SK-N-SH treated with all-trans-retinoic acid at 6 μM for 48 hours (cell line): ENCODE data around the gene RPS6KC1.

Experiments used
- ATAC-seq: fragments of 200-7000 bp; cut with Tn5 transposase; 3 replicates; pipeline ENCODE4 v1.9.1; 2020; ENCODE audit warnings: mild to moderate bottlenecking, moderate library complexity
- ARNTL ChIP-seq: fragments of 450-650 bp; formaldehyde crosslinking; IDR thresholded peaks from 2 replicates; pipeline ENCODE4 v1.5.0; 2020; ENCODE audit warnings: low read depth, mild to moderate bottlenecking, moderate library complexity, borderline replicate concordance
- BACH2 ChIP-seq: fragments of 250-450 bp; sonication (Bioruptor Pico); IDR thresholded peaks from 2 replicates; pipeline ENCODE4 v1.9.0; 2021; ENCODE audit warnings: mild to moderate bottlenecking, borderline replicate concordance
- CSDC2 ChIP-seq: fragments of 250-450 bp; sonication (Bioruptor Pico); IDR thresholded peaks from 2 replicates; pipeline ENCODE4 v1.5.0; 2020; ENCODE audit warnings: mild to moderate bottlenecking, moderate library complexity
- CSRNP3 ChIP-seq: fragments of 250-450 bp; sonication (Bioruptor Pico); IDR thresholded peaks from 2 replicates; pipeline ENCODE4 v1.5.1; 2021; ENCODE audit warnings: mild to moderate bottlenecking, moderate library complexity
- ESRRG ChIP-seq: fragments of 250-450 bp; sonication (Bioruptor Pico); IDR thresholded peaks from 2 replicates; pipeline ENCODE4 v1.6.1; 2021; ENCODE audit warnings: mild to moderate bottlenecking
- OSR1 ChIP-seq: fragments of 250-450 bp; sonication (Bioruptor Pico); IDR thresholded peaks from 2 replicates; pipeline ENCODE4 v1.8.0; 2022; ENCODE audit warnings: moderate library complexity, mild to moderate bottlenecking, inconsistent platforms
- POU6F1 ChIP-seq: fragments of 250-450 bp; sonication (Bioruptor Pico); IDR thresholded peaks from 2 replicates; pipeline ENCODE4 v1.8.0; 2021; ENCODE audit warnings: low read depth, mild to moderate bottlenecking, moderate library complexity, borderline replicate concordance
- PPARA ChIP-seq: fragments of 250-450 bp; sonication (Bioruptor Pico); IDR thresholded peaks from 2 replicates; pipeline ENCODE4 v1.5.0; 2020; ENCODE audit warnings: mild to moderate bottlenecking, borderline replicate concordance
- RARB ChIP-seq: fragments of 250-450 bp; sonication (Bioruptor Pico); IDR thresholded peaks from 2 replicates; pipeline ENCODE4 v1.8.0; 2021; ENCODE audit warnings: mild to moderate bottlenecking, moderate library complexity
- SNAI2 ChIP-seq: fragments of 250-450 bp; sonication (Bioruptor Pico); IDR thresholded peaks from 2 replicates; pipeline ENCODE4 v1.5.0; 2020; ENCODE audit warnings: mild to moderate bottlenecking, moderate library complexity
- TOX ChIP-seq: fragments of 250-450 bp; sonication (Bioruptor Pico); IDR thresholded peaks from 2 replicates; pipeline ENCODE4 v1.8.0; 2021; ENCODE audit warnings: mild to moderate bottlenecking, moderate library complexity, borderline replicate concordance
- ZC3H10 ChIP-seq: fragments of 250-450 bp; sonication (Bioruptor Pico); IDR thresholded peaks from 2 replicates; pipeline ENCODE4 v1.5.1; 2021; ENCODE audit warnings: mild to moderate bottlenecking, moderate library complexity
- ZFP3 ChIP-seq: fragments of 250-450 bp; sonication (Bioruptor Pico); IDR thresholded peaks from 2 replicates; pipeline ENCODE4 v1.5.0; 2020; ENCODE audit warnings: mild to moderate bottlenecking, moderate library complexity
- ZNF565 ChIP-seq: fragments of 450-650 bp; formaldehyde crosslinking; conservative IDR thresholded peaks from 2 replicates; pipeline ENCODE4 v1.5.0; 2020; ENCODE audit warnings: low read depth, mild to moderate bottlenecking, moderate library complexity
- ZNF70 ChIP-seq: fragments of 450-650 bp; formaldehyde crosslinking; IDR thresholded peaks from 2 replicates; pipeline ENCODE4 v1.5.0; 2020; ENCODE audit warnings: mild to moderate bottlenecking, moderate library complexity
- ZNF8 ChIP-seq: fragments of 450-650 bp; formaldehyde crosslinking; IDR thresholded peaks from 2 replicates; pipeline ENCODE4 v1.5.0; 2020; ENCODE audit warnings: mild to moderate bottlenecking, moderate library complexity
- TF ChIP-seq, protein P1 (sequence below): fragments of 250-450 bp; sonication (Bioruptor Pico); IDR thresholded peaks from 2 replicates; pipeline ENCODE4 v1.5.1; 2020; ENCODE audit warnings: low read depth, mild to moderate bottlenecking, moderate library complexity
- TF ChIP-seq, protein P2 (sequence below): fragments of 250-450 bp; sonication (Bioruptor Pico); IDR thresholded peaks from 2 replicates; pipeline ENCODE4 v1.5.0; 2020; ENCODE audit warnings: mild to moderate bottlenecking, moderate library complexity
- TF ChIP-seq, protein P3 (sequence below): fragments of 250-450 bp; sonication (Bioruptor Pico); IDR thresholded peaks from 2 replicates; pipeline ENCODE4 v1.8.0; 2020; ENCODE audit warnings: mild to moderate bottlenecking, moderate library complexity, borderline replicate concordance

The RPS6KC1 gene

GRCh38 chr1:213082420-213083111 is 31.5 kb downstream of the RPS6KC1 start:
- ATAC-seq, result no peak
- TF ChIP-seq ZFP3 (CRISPR knock-in tag), result no peak
- no peak for TF ChIP-seq ZNF70 (CRISPR knock-in tag)
- TF ChIP-seq, protein P1, sequence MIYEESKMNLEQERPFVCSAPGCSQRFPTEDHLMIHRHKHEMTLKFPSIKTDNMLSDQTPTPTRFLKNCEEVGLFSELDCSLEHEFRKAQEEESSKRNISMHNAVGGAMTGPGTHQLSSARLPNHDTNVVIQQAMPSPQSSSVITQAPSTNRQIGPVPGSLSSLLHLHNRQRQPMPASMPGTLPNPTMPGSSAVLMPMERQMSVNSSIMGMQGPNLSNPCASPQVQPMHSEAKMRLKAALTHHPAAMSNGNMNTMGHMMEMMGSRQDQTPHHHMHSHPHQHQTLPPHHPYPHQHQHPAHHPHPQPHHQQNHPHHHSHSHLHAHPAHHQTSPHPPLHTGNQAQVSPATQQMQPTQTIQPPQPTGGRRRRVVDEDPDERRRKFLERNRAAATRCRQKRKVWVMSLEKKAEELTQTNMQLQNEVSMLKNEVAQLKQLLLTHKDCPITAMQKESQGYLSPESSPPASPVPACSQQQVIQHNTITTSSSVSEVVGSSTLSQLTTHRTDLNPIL (CRISPR knock-in tag), result no peak
- no peak for TF ChIP-seq RARB
- no peak for TF ChIP-seq ARNTL
- TF ChIP-seq PPARA, result no peak
- no peak for TF ChIP-seq OSR1 (CRISPR knock-in tag)
- TF ChIP-seq SNAI2 (CRISPR knock-in tag), result no peak
- TF ChIP-seq TOX (CRISPR knock-in tag), result no peak
- no peak for TF ChIP-seq CSRNP3 (CRISPR knock-in tag)
- TF ChIP-seq ZNF8 (CRISPR knock-in tag), result no peak
- TF ChIP-seq ESRRG (CRISPR knock-in tag), result no peak
- TF ChIP-seq, protein P2, sequence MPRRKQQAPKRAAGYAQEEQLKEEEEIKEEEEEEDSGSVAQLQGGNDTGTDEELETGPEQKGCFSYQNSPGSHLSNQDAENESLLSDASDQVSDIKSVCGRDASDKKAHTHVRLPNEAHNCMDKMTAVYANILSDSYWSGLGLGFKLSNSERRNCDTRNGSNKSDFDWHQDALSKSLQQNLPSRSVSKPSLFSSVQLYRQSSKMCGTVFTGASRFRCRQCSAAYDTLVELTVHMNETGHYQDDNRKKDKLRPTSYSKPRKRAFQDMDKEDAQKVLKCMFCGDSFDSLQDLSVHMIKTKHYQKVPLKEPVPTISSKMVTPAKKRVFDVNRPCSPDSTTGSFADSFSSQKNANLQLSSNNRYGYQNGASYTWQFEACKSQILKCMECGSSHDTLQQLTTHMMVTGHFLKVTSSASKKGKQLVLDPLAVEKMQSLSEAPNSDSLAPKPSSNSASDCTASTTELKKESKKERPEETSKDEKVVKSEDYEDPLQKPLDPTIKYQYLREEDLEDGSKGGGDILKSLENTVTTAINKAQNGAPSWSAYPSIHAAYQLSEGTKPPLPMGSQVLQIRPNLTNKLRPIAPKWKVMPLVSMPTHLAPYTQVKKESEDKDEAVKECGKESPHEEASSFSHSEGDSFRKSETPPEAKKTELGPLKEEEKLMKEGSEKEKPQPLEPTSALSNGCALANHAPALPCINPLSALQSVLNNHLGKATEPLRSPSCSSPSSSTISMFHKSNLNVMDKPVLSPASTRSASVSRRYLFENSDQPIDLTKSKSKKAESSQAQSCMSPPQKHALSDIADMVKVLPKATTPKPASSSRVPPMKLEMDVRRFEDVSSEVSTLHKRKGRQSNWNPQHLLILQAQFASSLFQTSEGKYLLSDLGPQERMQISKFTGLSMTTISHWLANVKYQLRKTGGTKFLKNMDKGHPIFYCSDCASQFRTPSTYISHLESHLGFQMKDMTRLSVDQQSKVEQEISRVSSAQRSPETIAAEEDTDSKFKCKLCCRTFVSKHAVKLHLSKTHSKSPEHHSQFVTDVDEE, result no peak
- no peak for TF ChIP-seq ZC3H10 (CRISPR knock-in tag)
- no peak for TF ChIP-seq POU6F1 (CRISPR knock-in tag)
- TF ChIP-seq BACH2, result no peak

- no peak for TF ChIP-seq CSRNP3 (CRISPR knock-in tag)
- TF ChIP-seq ZNF565 (CRISPR knock-in tag), result no peak
- no peak for TF ChIP-seq RARB
- TF ChIP-seq, protein P1 (CRISPR knock-in tag), result no peak
- no peak for TF ChIP-seq POU6F1 (CRISPR knock-in tag)
- no peak for TF ChIP-seq CSDC2 (CRISPR knock-in tag)
- ATAC-seq, result no peak
These were observed 32.0 kb downstream of the RPS6KC1 start for GRCh38 chr1:213083112-213083445.

GRCh38 chr1:213087911-213088310 is 36.9 kb downstream of the RPS6KC1 start:
- ATAC-seq, result no peak
- TF ChIP-seq TOX (CRISPR knock-in tag) (no peak), BACH2 (no peak)
- TF ChIP-seq, protein P3, sequence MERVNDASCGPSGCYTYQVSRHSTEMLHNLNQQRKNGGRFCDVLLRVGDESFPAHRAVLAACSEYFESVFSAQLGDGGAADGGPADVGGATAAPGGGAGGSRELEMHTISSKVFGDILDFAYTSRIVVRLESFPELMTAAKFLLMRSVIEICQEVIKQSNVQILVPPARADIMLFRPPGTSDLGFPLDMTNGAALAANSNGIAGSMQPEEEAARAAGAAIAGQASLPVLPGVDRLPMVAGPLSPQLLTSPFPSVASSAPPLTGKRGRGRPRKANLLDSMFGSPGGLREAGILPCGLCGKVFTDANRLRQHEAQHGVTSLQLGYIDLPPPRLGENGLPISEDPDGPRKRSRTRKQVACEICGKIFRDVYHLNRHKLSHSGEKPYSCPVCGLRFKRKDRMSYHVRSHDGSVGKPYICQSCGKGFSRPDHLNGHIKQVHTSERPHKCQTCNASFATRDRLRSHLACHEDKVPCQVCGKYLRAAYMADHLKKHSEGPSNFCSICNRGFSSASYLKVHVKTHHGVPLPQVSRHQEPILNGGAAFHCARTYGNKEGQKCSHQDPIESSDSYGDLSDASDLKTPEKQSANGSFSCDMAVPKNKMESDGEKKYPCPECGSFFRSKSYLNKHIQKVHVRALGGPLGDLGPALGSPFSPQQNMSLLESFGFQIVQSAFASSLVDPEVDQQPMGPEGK (CRISPR knock-in tag), result no peak
- TF ChIP-seq, protein P2, result no peak
